DOHH2 (cell line): ENCODE data around the gene GNLY.

Source experiments
- H3F3A ChIP-seq: fragments of 200-600 bp; sonication (generic), shearing (Covaris generic); 2 replicates; pipeline ENCODE4 v1.6.0; 2016; ENCODE audit warnings: antibody characterized with exemption, mild to moderate bottlenecking; ENCODE audit not compliant: control insufficient read depth, insufficient read depth
- H3K27ac ChIP-seq: fragments of 200-600 bp; sonication (generic); 2 replicates; pipeline ENCODE4 v1.5.1; 2014; ENCODE audit warnings: low read depth, mild to moderate bottlenecking, low read length, moderate library complexity
- H3K27me3 ChIP-seq: fragments of 200-600 bp; sonication (generic); 2 replicates; pipeline ENCODE4 v1.6.1; 2014; ENCODE audit warnings: mild to moderate bottlenecking, low read length, mixed read lengths; ENCODE audit not compliant: control insufficient read depth
- H3K36me3 ChIP-seq: fragments of 200-600 bp; sonication (generic); 2 replicates; pipeline ENCODE4 v1.6.1; 2014; ENCODE audit warnings: mild to moderate bottlenecking, low read length, moderate library complexity, mixed read lengths; ENCODE audit not compliant: control insufficient read depth
- H3K4me1 ChIP-seq: fragments of 200-600 bp; sonication (generic); 2 replicates; pipeline ENCODE4 v1.6.1; 2014; ENCODE audit warnings: mild to moderate bottlenecking, low read length, mixed read lengths; ENCODE audit not compliant: control insufficient read depth
- H3K4me2 ChIP-seq: fragments of 200-600 bp; sonication (generic); 2 replicates; pipeline ENCODE4 v1.6.0; 2014; ENCODE audit warnings: mild to moderate bottlenecking, low read length, moderate library complexity
- H3K4me3 ChIP-seq: fragments of 200-600 bp; sonication (generic); 2 replicates; pipeline ENCODE4 v1.5.1; 2014; ENCODE audit warnings: mild to moderate bottlenecking, low read length, mixed read lengths
- H3K79me2 ChIP-seq: fragments of 200-600 bp; sonication (generic); 2 replicates; pipeline ENCODE4 v1.6.1; 2014; ENCODE audit warnings: mild to moderate bottlenecking, low read length, mixed read lengths; ENCODE audit not compliant: control insufficient read depth
- H3K9me2 ChIP-seq: fragments of 200-600 bp; sonication (generic); replicated peaks from 2 replicates; pipeline ENCODE4 v1.6.1; 2014; ENCODE audit warnings: mild to moderate bottlenecking, low read length, mixed read lengths; ENCODE audit not compliant: control insufficient read depth
- H3K9me3 ChIP-seq: fragments of 200-600 bp; sonication (generic); 2 replicates; pipeline ENCODE4 v1.6.1; 2014; ENCODE audit warnings: antibody characterized with exemption, low read length, mixed read lengths; ENCODE audit not compliant: control insufficient read depth, insufficient read depth
- H4K20me1 ChIP-seq: fragments of 200-600 bp; sonication (generic); 2 replicates; pipeline ENCODE4 v1.6.0; 2014; ENCODE audit warnings: low read depth, mild to moderate bottlenecking, antibody characterized with exemption, low read length, moderate library complexity; ENCODE audit not compliant: control insufficient read depth, insufficient read depth
- EZH2phosphoT487 ChIP-seq: fragments of 200-600 bp; sonication (generic); IDR thresholded peaks from 2 replicates; pipeline ENCODE4 v1.6.1; 2017; ENCODE audit warnings: borderline replicate concordance, mild to moderate bottlenecking, antibody characterized with exemption, low read length, moderate library complexity, mixed read lengths
- TF ChIP-seq, protein P1 (sequence below): fragments of 200-600 bp; sonication (generic); IDR thresholded peaks from one replicate; pipeline ENCODE4 v1.5.1; 2014; ENCODE audit warnings: antibody characterized with exemption, mild to moderate bottlenecking, low read depth, low read length; ENCODE audit not compliant: poor library complexity, severe bottlenecking

Gene GNLY

GRCh38 chr2:85734015-85734414 lies 39.9 kb downstream of the GNLY start:
- H3K4me3 ChIP-seq, result no peak overlapping the region
- H3K9me3 ChIP-seq, result no peaks in the 10 kb centered on the region
- TF ChIP-seq, protein P1, sequence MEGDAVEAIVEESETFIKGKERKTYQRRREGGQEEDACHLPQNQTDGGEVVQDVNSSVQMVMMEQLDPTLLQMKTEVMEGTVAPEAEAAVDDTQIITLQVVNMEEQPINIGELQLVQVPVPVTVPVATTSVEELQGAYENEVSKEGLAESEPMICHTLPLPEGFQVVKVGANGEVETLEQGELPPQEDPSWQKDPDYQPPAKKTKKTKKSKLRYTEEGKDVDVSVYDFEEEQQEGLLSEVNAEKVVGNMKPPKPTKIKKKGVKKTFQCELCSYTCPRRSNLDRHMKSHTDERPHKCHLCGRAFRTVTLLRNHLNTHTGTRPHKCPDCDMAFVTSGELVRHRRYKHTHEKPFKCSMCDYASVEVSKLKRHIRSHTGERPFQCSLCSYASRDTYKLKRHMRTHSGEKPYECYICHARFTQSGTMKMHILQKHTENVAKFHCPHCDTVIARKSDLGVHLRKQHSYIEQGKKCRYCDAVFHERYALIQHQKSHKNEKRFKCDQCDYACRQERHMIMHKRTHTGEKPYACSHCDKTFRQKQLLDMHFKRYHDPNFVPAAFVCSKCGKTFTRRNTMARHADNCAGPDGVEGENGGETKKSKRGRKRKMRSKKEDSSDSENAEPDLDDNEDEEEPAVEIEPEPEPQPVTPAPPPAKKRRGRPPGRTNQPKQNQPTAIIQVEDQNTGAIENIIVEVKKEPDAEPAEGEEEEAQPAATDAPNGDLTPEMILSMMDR, result no peak
- TF ChIP-seq EZH2phosphoT487, result no peak
- H3K27ac ChIP-seq, result no peak overlapping the region
- H3K36me3 ChIP-seq, result no peaks in the 10 kb centered on the region
- no peak overlapping the region for H3K4me2 ChIP-seq
- H3K79me2 ChIP-seq, result no peaks in the 10 kb centered on the region
- peaks cover 11% of the 10 kb centered on the region for H3K27me3 ChIP-seq
- H3F3A ChIP-seq, result no peaks in the 10 kb centered on the region
- H3K4me1 ChIP-seq, result no peaks in the 10 kb centered on the region
- no peaks in the 10 kb centered on the region for H4K20me1 ChIP-seq
- no peaks in the 10 kb centered on the region for H3K9me2 ChIP-seq

DNA sequence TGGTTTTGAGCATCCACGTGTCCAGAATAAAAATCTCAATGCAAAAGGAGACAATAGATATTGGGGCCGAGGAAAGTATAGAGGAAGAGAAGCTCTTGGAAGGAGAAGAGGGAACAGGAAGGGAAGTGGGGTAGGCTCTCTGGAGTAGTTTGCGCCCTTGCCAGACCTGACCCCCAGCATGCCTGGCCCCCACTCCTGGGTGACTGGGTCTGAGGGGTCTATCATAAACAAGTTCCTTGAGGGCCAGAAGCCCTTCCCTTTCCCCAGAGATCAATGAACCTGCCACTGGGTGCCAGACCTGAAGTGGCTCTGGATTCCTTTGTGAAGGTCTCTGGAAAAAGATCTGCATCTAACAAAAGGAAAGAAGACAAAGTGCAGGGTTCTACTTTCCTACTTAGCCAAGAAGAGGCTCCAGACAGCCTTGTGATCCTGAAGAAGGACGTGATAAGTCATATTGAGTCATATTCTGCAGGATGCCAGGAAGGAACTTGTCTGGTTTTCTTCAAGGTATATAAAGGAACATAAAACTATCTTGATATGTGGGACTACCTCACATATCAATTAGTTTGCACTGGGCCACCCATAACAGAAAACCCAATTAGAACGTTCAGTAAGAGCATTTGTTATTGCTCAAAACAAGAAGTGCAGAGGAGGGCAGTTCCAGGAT lies 40.9 kb downstream of the GNLY start:
- peaks cover 4% of the 10 kb centered on the region; the same call in 1 of the 2 replicates for H3K27me3 ChIP-seq
- no peaks in the 10 kb centered on the region for H3K9me3 ChIP-seq
- no peak overlapping the region for H3K4me3 ChIP-seq
- H3K4me2 ChIP-seq, result no peak overlapping the region
- no peaks in the 10 kb centered on the region for H3K4me1 ChIP-seq
- H3K27ac ChIP-seq, result no peak overlapping the region
- TF ChIP-seq EZH2phosphoT487, result no peak
- TF ChIP-seq, protein P1, result no peak
- H4K20me1 ChIP-seq, result no peaks in the 10 kb centered on the region
- no peaks in the 10 kb centered on the region for H3K9me2 ChIP-seq
- no peaks in the 10 kb centered on the region for H3F3A ChIP-seq
- no peaks in the 10 kb centered on the region for H3K79me2 ChIP-seq
- H3K36me3 ChIP-seq, result no peaks in the 10 kb centered on the region

DNA sequence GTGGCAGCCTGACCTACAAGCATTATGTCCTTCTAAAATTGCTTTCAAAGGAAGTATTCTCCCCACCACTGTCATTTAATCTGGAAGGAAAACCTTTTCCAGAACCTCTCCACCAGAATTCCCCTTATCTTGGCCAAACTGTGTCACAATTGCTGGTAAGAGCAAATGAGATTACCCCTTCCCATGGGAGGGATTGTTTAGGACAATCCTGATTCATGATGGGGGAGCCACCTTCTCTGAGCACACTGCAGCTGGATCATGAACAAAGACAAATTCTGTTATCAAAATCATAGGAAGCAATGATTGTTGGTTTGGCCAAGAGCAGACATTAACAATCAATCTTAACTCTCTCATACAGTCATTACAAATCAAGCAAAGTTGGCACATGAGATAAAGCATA lies 41.5 kb downstream of the GNLY start:
- TF ChIP-seq, protein P1, result no peak
- no peak for TF ChIP-seq EZH2phosphoT487
- Histone ChIP-seq H3K27me3 (peaks cover 10% of the 10 kb centered on the region; the same call in 1 of the 2 replicates), H3K4me1 (no peaks in the 10 kb centered on the region), H3K36me3 (no peaks in the 10 kb centered on the region), H3K79me2 (no peaks in the 10 kb centered on the region), H3K4me3 (no peak overlapping the region), H3K9me3 (no peaks in the 10 kb centered on the region), H3K27ac (no peak overlapping the region), H3K9me2 (no peaks in the 10 kb centered on the region), H4K20me1 (no peaks in the 10 kb centered on the region), H3K4me2 (no peak overlapping the region), H3F3A (no peaks in the 10 kb centered on the region)
